ENCODE data around the gene DPEP2NB.

Gene DPEP2NB

DNA sequence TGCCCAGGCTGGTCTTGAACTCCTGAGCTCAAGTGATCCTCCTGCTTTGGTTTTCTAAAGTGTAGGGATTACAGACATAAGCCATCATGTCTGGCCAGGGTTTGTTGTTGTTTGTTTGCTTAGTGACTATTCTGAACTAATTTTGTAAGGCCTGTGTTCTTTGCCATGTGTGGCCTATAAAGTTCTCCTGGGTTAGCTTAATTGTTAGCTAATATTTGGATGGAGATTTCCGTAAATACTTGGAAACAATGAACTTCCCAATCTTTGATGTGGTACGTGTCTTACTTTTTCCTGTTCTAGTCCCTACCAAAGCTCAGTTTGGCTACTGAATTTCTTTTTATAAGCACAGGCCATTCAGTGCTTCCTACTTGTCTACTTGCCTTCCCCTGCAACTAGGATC lies 32.3 kb upstream of the DPEP2NB start:
- no peak overlapping the region for H3K4me3 ChIP-seq (replicated peaks in 1 of 2; ENCODE audit: low read depth in 2 of 2, low read length in 2 of 2)
- no peak for DNase-seq (ENCODE audit: low read depth in 2 of 2)
- TF ChIP-seq, protein P1, sequence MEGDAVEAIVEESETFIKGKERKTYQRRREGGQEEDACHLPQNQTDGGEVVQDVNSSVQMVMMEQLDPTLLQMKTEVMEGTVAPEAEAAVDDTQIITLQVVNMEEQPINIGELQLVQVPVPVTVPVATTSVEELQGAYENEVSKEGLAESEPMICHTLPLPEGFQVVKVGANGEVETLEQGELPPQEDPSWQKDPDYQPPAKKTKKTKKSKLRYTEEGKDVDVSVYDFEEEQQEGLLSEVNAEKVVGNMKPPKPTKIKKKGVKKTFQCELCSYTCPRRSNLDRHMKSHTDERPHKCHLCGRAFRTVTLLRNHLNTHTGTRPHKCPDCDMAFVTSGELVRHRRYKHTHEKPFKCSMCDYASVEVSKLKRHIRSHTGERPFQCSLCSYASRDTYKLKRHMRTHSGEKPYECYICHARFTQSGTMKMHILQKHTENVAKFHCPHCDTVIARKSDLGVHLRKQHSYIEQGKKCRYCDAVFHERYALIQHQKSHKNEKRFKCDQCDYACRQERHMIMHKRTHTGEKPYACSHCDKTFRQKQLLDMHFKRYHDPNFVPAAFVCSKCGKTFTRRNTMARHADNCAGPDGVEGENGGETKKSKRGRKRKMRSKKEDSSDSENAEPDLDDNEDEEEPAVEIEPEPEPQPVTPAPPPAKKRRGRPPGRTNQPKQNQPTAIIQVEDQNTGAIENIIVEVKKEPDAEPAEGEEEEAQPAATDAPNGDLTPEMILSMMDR (IDR thresholded peaks at IDR 0.05; ENCODE audit: low read depth, low read length) = no peak

GRCh38 chr16:68046106-68046505 lies 30.4 kb upstream of the DPEP2NB start:
- no peak for DNase-seq (ENCODE audit: low read depth in 2 of 2)
- TF ChIP-seq, protein P1 (IDR thresholded peaks at IDR 0.05; ENCODE audit: low read depth, low read length) = no peak

DNA sequence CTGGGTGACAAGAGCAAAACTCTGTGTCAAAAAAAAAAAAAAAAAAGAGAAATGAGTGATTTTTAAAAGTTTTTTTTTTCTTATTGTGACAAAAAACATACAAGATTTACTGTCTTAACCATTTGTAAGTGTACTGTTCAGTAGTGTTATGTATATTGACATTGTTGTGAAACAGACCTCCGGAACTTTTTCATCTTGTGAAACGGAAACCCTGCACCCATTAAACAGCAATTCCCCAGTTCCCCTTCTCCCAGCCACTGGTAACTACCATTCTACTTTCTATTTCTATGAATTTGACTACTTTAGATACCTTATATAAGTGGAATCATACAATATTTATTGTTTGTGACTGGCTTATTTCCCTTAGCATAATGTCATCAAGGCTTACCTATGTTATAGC lies 26.1 kb upstream of the DPEP2NB start:
- H3K4me3 ChIP-seq (replicated peaks in 1 of 2; ENCODE audit: low read depth in 2 of 2, low read length in 2 of 2) = no peak overlapping the region
- TF ChIP-seq, protein P1 (IDR thresholded peaks at IDR 0.05; ENCODE audit: low read depth, low read length) = no peak
- no peak for DNase-seq (ENCODE audit: low read depth in 2 of 2)

More at GRCh38 chr16:68046106-68046505, 30.4 kb upstream of the DPEP2NB start:
- no peak overlapping the region for H3K4me3 ChIP-seq (replicated peaks in 1 of 2; ENCODE audit: low read depth in 2 of 2, low read length in 2 of 2)

- no peak overlapping the region for H3K4me3 ChIP-seq (replicated peaks in 1 of 2; ENCODE audit: low read depth in 2 of 2, low read length in 2 of 2)
- TF ChIP-seq, protein P1 (IDR thresholded peaks at IDR 0.05; ENCODE audit: low read depth, low read length) = peak; percentile 86
- peak; percentile 69 to 76 for DNase-seq (ENCODE audit: low read depth in 2 of 2)
These were observed 25.0 kb upstream of the DPEP2NB start for GRCh38 chr16:68040506-68041288.

DNA sequence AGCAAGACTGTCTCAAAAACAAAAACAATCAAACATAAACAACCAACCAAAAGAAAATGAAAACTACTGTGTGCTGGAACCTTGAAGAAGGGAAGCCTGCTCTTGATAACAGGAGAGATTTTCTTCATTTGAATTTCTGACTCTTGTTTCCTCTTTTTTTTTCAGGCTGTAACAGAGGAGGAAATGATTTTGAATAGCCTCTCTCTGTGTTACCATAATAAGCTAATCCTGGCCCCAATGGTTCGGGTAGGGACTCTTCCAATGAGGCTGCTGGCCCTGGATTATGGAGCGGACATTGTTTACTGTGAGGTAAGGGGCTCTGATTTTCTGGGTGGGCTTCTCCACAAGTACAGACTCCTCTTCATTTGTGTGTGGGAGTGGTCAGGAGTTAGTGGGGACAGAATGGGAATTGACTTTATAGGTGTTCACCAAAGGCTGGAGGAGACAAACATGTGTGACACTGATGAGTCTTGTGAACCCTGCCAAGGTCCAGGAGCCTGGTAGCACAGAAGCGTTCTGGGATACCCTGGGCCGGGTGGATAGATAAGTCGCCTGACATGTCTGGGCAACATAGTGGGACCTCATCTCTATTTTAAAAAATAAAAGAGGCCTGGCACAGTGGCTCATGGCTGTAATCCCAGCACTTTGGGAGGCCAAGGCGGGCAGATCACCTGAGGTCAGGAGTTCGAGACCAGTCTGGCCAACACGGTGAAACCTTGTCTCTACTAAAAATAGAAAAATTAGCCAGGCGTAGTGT lies 22.3 kb upstream of the DPEP2NB start:
- TF ChIP-seq, protein P1 (IDR thresholded peaks at IDR 0.05; ENCODE audit: low read depth, low read length) = no peak
- no peak overlapping the region for H3K4me3 ChIP-seq (replicated peaks in 1 of 2; ENCODE audit: low read depth in 2 of 2, low read length in 2 of 2)

DNA sequence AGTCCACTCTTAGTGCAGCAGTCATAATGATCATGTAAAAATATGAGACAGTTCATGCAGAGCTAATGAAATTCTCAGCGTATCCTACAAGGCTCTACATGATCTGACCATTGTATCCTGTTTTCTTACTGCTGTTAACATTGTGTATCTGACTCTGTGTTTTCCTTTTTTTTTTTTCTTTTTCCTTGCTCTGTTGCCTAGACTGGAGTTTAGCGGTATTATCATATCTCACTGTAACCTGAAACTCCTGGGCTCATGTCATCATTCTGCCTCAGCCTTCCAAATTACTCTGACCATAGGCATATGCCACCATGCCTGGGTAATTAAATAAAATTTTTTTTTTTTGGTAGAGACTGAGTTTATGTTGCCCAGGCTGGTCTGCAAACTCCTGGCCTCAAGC lies 19.5 kb upstream of the DPEP2NB start:
- no peak overlapping the region for H3K4me3 ChIP-seq (replicated peaks in 1 of 2; ENCODE audit: low read depth in 2 of 2, low read length in 2 of 2)
- TF ChIP-seq, protein P1 (IDR thresholded peaks at IDR 0.05; ENCODE audit: low read depth, low read length) = no peak
- DNase-seq (ENCODE audit: low read depth in 2 of 2) = no peak

More for the DNA sequence above, 22.3 kb upstream of the DPEP2NB start:
- DNase-seq (ENCODE audit: low read depth in 2 of 2) = no peak

Data from cardiac fibroblast (primary cell).